Stimulated activated naive B cell treated with anti-CD40 and anti-IgM and Interleukin-4, amounts not matched to agents 10 μg/mL and 1 μg/mL and 100 μg/mL, for 72 hours (primary cell): Measurements from ENCODE around the gene SLC2A11.

Experiments
- ATAC-seq, 2 donors: fragments of 150-1000 bp; cut with Tn5 transposase; replicated peaks; 2 replicates each; pipeline ENCODE4 v1.10.0; 2021; ENCODE audit warnings: moderate library complexity in 1 of 2
- DNase-seq: peaks from one replicate; pipeline ENCODE4 v3.0.0; 2021
- H3K27ac Mint-ChIP-seq: one replicate; pipeline ENCODE4 v1.8.0; 2022; ENCODE audit warnings: mild to moderate bottlenecking, mixed read lengths
- H3K27me3 Mint-ChIP-seq, 2 donors: one replicate each; pipeline ENCODE4 v1.8.0; 2022; ENCODE audit warnings: mixed read lengths in 2 of 2
- H3K36me3 Mint-ChIP-seq, 2 donors: one replicate each; pipeline ENCODE4 v1.8.0; 2022; ENCODE audit warnings: mixed read lengths in 2 of 2, mild to moderate bottlenecking in 1 of 2
- H3K4me1 Mint-ChIP-seq, 2 donors: one replicate each; pipeline ENCODE4 v1.8.0; 2022; ENCODE audit warnings: mixed read lengths in 2 of 2, mild to moderate bottlenecking in 1 of 2
- H3K4me3 Mint-ChIP-seq, 2 donors: one replicate each; pipeline ENCODE4 v1.8.0; 2022; ENCODE audit warnings: mild to moderate bottlenecking in 2 of 2, mixed read lengths in 2 of 2, moderate library complexity in 1 of 2
- H3K9me3 Mint-ChIP-seq, 2 donors: one replicate each; pipeline ENCODE4 v1.8.0; 2022; ENCODE audit warnings: mixed read lengths in 2 of 2, mild to moderate bottlenecking in 1 of 2

Gene SLC2A11

GRCh38 chr22:23826510-23827350, 30.9 kb upstream of the SLC2A11 start:
- Mint-ChIP-seq H3K4me1 (peaks cover 30 to 60% of the 10 kb centered on the region in 2 donors), H3K36me3 (peaks cover 42 to 66% of the 10 kb centered on the region in 2 donors), H3K27ac (peak overlapping the region; percentile 20), H3K4me3 (no peak overlapping the region), H3K27me3 (no peaks in the 10 kb centered on the region), H3K9me3 (no peaks in the 10 kb centered on the region)
- no peak for DNase-seq
- no peak for ATAC-seq

- Mint-ChIP-seq H3K27me3 (no peaks in the 10 kb centered on the region), H3K27ac (peak overlapping the region; percentile 59), H3K9me3 (no peaks in the 10 kb centered on the region), H3K36me3 (peaks cover 40 to 65% of the 10 kb centered on the region in 2 donors), H3K4me3 (no peak overlapping the region), H3K4me1 (peaks cover 30 to 58% of the 10 kb centered on the region in 2 donors)
- ATAC-seq: no peak
- no peak for DNase-seq
These were observed 30.2 kb upstream of the SLC2A11 start for GRCh38 chr22:23827351-23827995.

- Mint-ChIP-seq H3K27ac (peak overlapping the region; percentile 83), H3K36me3 (peaks cover 26 to 50% of the 10 kb centered on the region in 2 donors), H3K27me3 (no peaks in the 10 kb centered on the region), H3K4me1 (peaks cover 23 to 51% of the 10 kb centered on the region in 2 donors), H3K9me3 (no peaks in the 10 kb centered on the region), H3K4me3 (no peak overlapping the region)
- ATAC-seq (no peak), DNase-seq (no peak)
These were observed 28.6 kb upstream of the SLC2A11 start for GRCh38 chr22:23828800-23829680.

GRCh38 chr22:23829845-23830372, 27.8 kb upstream of the SLC2A11 start:
- no peak overlapping the region for H3K4me3 Mint-ChIP-seq
- H3K9me3 Mint-ChIP-seq: no peaks in the 10 kb centered on the region
- DNase-seq (no peak), ATAC-seq (no peak)
- peaks cover 21 to 47% of the 10 kb centered on the region in 2 donors for H3K4me1 Mint-ChIP-seq
- no peak overlapping the region for H3K27ac Mint-ChIP-seq
- no peaks in the 10 kb centered on the region for H3K27me3 Mint-ChIP-seq
- H3K36me3 Mint-ChIP-seq: peaks cover 25 to 41% of the 10 kb centered on the region in 2 donors

- no peaks in the 10 kb centered on the region for H3K9me3 Mint-ChIP-seq
- H3K36me3 Mint-ChIP-seq: peaks cover 20 to 37% of the 10 kb centered on the region in 2 donors
- H3K27ac Mint-ChIP-seq: no peak overlapping the region
- peaks cover 25 to 50% of the 10 kb centered on the region in 2 donors for H3K4me1 Mint-ChIP-seq
- ATAC-seq: no peak
- no peak for DNase-seq
- no peak overlapping the region for H3K4me3 Mint-ChIP-seq
- no peaks in the 10 kb centered on the region for H3K27me3 Mint-ChIP-seq
These were observed 26.4 kb upstream of the SLC2A11 start for GRCh38 chr22:23831261-23831660.

GRCh38 chr22:23831781-23832180, 25.9 kb upstream of the SLC2A11 start:
- DNase-seq (no peak), ATAC-seq (no peak)
- Mint-ChIP-seq H3K27ac (peak overlapping the region; percentile 14), H3K27me3 (no peaks in the 10 kb centered on the region), H3K4me3 (no peak overlapping the region), H3K4me1 (peaks cover 28 to 50% of the 10 kb centered on the region in 2 donors), H3K36me3 (peaks cover 19 to 35% of the 10 kb centered on the region in 2 donors), H3K9me3 (no peaks in the 10 kb centered on the region)

GRCh38 chr22:23832226-23833016, 25.3 kb upstream of the SLC2A11 start:
- peak overlapping the region; percentile 85 for H3K27ac Mint-ChIP-seq
- no peaks in the 10 kb centered on the region for H3K27me3 Mint-ChIP-seq
- no peak overlapping the region for H3K4me3 Mint-ChIP-seq
- H3K9me3 Mint-ChIP-seq: no peaks in the 10 kb centered on the region
- ATAC-seq (no peak), DNase-seq (no peak)
- peaks cover 18 to 38% of the 10 kb centered on the region in 2 donors for H3K36me3 Mint-ChIP-seq
- H3K4me1 Mint-ChIP-seq: peaks cover 34 to 52% of the 10 kb centered on the region in 2 donors

- H3K4me3 Mint-ChIP-seq: no peak overlapping the region
- H3K27me3 Mint-ChIP-seq: no peaks in the 10 kb centered on the region
- H3K9me3 Mint-ChIP-seq: no peaks in the 10 kb centered on the region
- peaks cover 18 to 40% of the 10 kb centered on the region in 2 donors for H3K36me3 Mint-ChIP-seq
- peak overlapping the region; percentile 31 for H3K27ac Mint-ChIP-seq
- ATAC-seq (no peak), DNase-seq (no peak)
- peaks cover 39 to 59% of the 10 kb centered on the region in 2 donors for H3K4me1 Mint-ChIP-seq
These were observed 24.5 kb upstream of the SLC2A11 start for GRCh38 chr22:23833017-23833751.

- H3K36me3 Mint-ChIP-seq: peaks cover 15 to 37% of the 10 kb centered on the region in 2 donors
- H3K27me3 Mint-ChIP-seq: no peaks in the 10 kb centered on the region
- no peaks in the 10 kb centered on the region for H3K9me3 Mint-ChIP-seq
- H3K27ac Mint-ChIP-seq: no peak overlapping the region
- peaks cover 38 to 58% of the 10 kb centered on the region in 2 donors for H3K4me1 Mint-ChIP-seq
- no peak overlapping the region for H3K4me3 Mint-ChIP-seq
- ATAC-seq (no peak), DNase-seq (no peak)
These were observed 23.8 kb upstream of the SLC2A11 start for GRCh38 chr22:23833911-23834317.

GRCh38 chr22:23834406-23834792, 23.3 kb upstream of the SLC2A11 start:
- Mint-ChIP-seq H3K4me1 (peaks cover 37 to 57% of the 10 kb centered on the region in 2 donors), H3K9me3 (no peaks in the 10 kb centered on the region), H3K27ac (no peak overlapping the region), H3K36me3 (peaks cover 11 to 33% of the 10 kb centered on the region in 2 donors), H3K4me3 (no peak overlapping the region), H3K27me3 (no peaks in the 10 kb centered on the region)
- DNase-seq (no peak), ATAC-seq (no peak)

GRCh38 chr22:23834793-23835483, 22.7 kb upstream of the SLC2A11 start:
- DNase-seq: no peak
- ATAC-seq: no peak
- Mint-ChIP-seq H3K27me3 (no peaks in the 10 kb centered on the region), H3K27ac (peak overlapping the region; percentile 90), H3K4me3 (no peak overlapping the region), H3K4me1 (peaks cover 38 to 57% of the 10 kb centered on the region in 2 donors), H3K9me3 (no peaks in the 10 kb centered on the region), H3K36me3 (peaks cover 11 to 33% of the 10 kb centered on the region in 2 donors)

GRCh38 chr22:23835484-23836144, 22.1 kb upstream of the SLC2A11 start:
- no peaks in the 10 kb centered on the region for H3K9me3 Mint-ChIP-seq
- ATAC-seq (no peak), DNase-seq (no peak)
- peaks cover 9 to 27% of the 10 kb centered on the region in 2 donors for H3K36me3 Mint-ChIP-seq
- no peaks in the 10 kb centered on the region for H3K27me3 Mint-ChIP-seq
- no peak overlapping the region for H3K4me3 Mint-ChIP-seq
- H3K4me1 Mint-ChIP-seq: peaks cover 37 to 51% of the 10 kb centered on the region in 2 donors
- H3K27ac Mint-ChIP-seq: peak overlapping the region; percentile 90
